ENCODE results near the gene LSM5. TPM values are rescaled to one million over a fixed set of nuclear protein-coding genes. Genes with fewer than 3 reads are reported as not detected.

LSM5 gene
- total RNA-seq, 1 experiment from 2014 or later = 81.0 TPM

- no peak overlapping the region for H3K9ac ChIP-seq (ENCODE audit: low read length)
- intact Hi-C loops (cut with micrococcal nuclease) = no loop called here
- no peak for TF ChIP-seq ZBTB33 (IDR thresholded peaks at IDR 0.05; ENCODE audit: extremely low read depth, insufficient replicate concordance, low read length)
- no peak for TF ChIP-seq CEBPB (IDR thresholded peaks at IDR 0.05; ENCODE audit: low read depth)
- no peak for TF ChIP-seq CBX3 (IDR thresholded peaks at IDR 0.05; ENCODE audit: low read depth)
- TF ChIP-seq ZFX (IDR thresholded peaks at IDR 0.05) = no peak
- no peak for TF ChIP-seq ELF1 (IDR thresholded peaks at IDR 0.05; ENCODE audit: borderline replicate concordance, low read depth)
- TF ChIP-seq ATF3 (IDR thresholded peaks at IDR 0.05) = no peak
- TF ChIP-seq REST (IDR thresholded peaks at IDR 0.05; ENCODE audit: low read depth) = no peak
- TF ChIP-seq ZNF274 (IDR thresholded peaks at IDR 0.05; ENCODE audit: low read depth, low read length) = no peak
- TF ChIP-seq FOSL1 (IDR thresholded peaks at IDR 0.05; ENCODE audit: low read depth) = no peak
- TF ChIP-seq SP1 (IDR thresholded peaks at IDR 0.05; ENCODE audit: low read depth) = no peak
- TF ChIP-seq EZH2phosphoT487 (IDR thresholded peaks at IDR 0.05; ENCODE audit: borderline replicate concordance) = no peak
- TF ChIP-seq JUND (IDR thresholded peaks at IDR 0.05) = no peak
- TF ChIP-seq SIN3A (IDR thresholded peaks at IDR 0.05; ENCODE audit: low read depth) = no peak
- no peak for TF ChIP-seq SRF (IDR thresholded peaks at IDR 0.05; ENCODE audit: low read depth)
- TF ChIP-seq CTCF (IDR thresholded peaks at IDR 0.05 in 2 of 3, conservative IDR thresholded peaks at IDR 0.05 in 1 of 3; ENCODE audit: borderline replicate concordance in 1 of 3, insufficient read depth in 1 of 3, low read depth in 2 of 3, low read length in 2 of 3) = no peak
- TF ChIP-seq RAD21 (IDR thresholded peaks at IDR 0.05; ENCODE audit: low read depth) = no peak
- no peak for TF ChIP-seq EZH2 (IDR thresholded peaks at IDR 0.05)
- H4K20me1 ChIP-seq (ENCODE audit: insufficient read depth) = no peaks in the 10 kb centered on the region
- no peak overlapping the region for H3K4me3 ChIP-seq (replicated peaks in 1 of 2; ENCODE audit: low read depth in 1 of 2, low read length in 2 of 2)
- H3K9me3 ChIP-seq (ENCODE audit: control insufficient read depth in 1 of 2, insufficient read depth in 1 of 2, low read depth in 1 of 2, low read length in 2 of 2) = no peaks in the 10 kb centered on the region
- no peaks in the 10 kb centered on the region for H3K79me2 ChIP-seq (ENCODE audit: insufficient read depth, low read length)
- no peaks in the 10 kb centered on the region for H3K9me2 ChIP-seq (ENCODE audit: insufficient read depth)
- no peak overlapping the region for H3K4me2 ChIP-seq (ENCODE audit: low read length)
- no peaks in the 10 kb centered on the region for H3K27me3 ChIP-seq (ENCODE audit: insufficient read depth, low read length)
- no TSS peak for BruUV-seq (replicated peaks)
- POLR2A ChIA-PET = no interaction called here
- no peak overlapping the region for H2AFZ ChIP-seq (ENCODE audit: low read depth, low read length, poor library complexity, severe bottlenecking)
- H3K4me1 ChIP-seq (ENCODE audit: control insufficient read depth in 1 of 2, insufficient read depth in 2 of 2, low read length in 2 of 2) = peaks cover 6% of the 10 kb centered on the region in 2 experiments; a peak in 3 of 4 replicates
- ATAC-seq = no peak
- CTCF ChIA-PET = no interaction called here
- H3K27ac ChIP-seq (ENCODE audit: low read depth, low read length) = no peak overlapping the region
- H3K36me3 ChIP-seq (ENCODE audit: control insufficient read depth in 1 of 2, insufficient read depth in 2 of 2, low read length in 2 of 2) = no peaks in the 10 kb centered on the region
- RAD21 ChIA-PET (ENCODE audit: low non-redundant PET in 1 of 2, low total read pairs in 2 of 2, uncharacterized antibody in 2 of 2, unreplicated experiment in 2 of 2) = no interaction called here
- DNase-seq (ENCODE audit: low read depth, low spot score) = no peak
Observed at GRCh38 chr7:32462977-32463376, 27.2 kb downstream of the LSM5 start.

Data from HCT116 (cell line).